IMR-90 (cell line): ENCODE results near the gene TRIM5.

Experiments
- BHLHE40 ChIP-seq: fragments of 150-350 bp; IDR thresholded peaks from 2 replicates; pipeline ENCODE4 v1.6.1; 2016; ENCODE audit warnings: mild to moderate bottlenecking, low read depth, low read length
- CEBPB ChIP-seq: IDR thresholded peaks from 2 replicates; pipeline ENCODE4 v1.6.1; 2012; ENCODE audit warnings: low read depth, low read length, improper control_type of control experiment
- CHD1 ChIP-seq: IDR thresholded peaks from 2 replicates; pipeline ENCODE4 v1.6.1; 2012; ENCODE audit warnings: low read depth, low read length, improper control_type of control experiment
- CTCF ChIP-seq: conservative IDR thresholded peaks from 2 replicates; pipeline ENCODE4 v1.5.1; 2012; ENCODE audit warnings: mild to moderate bottlenecking, low read depth, low read length, improper control_type of control experiment
- FOS ChIP-seq: fragments of 150-350 bp; IDR thresholded peaks from 2 replicates; pipeline ENCODE4 v1.6.1; 2016; ENCODE audit warnings: low read depth, low read length
- MAFK ChIP-seq: IDR thresholded peaks from 2 replicates; pipeline ENCODE4 v1.6.1; 2012; ENCODE audit warnings: low read depth, low read length, improper control_type of control experiment
- MXI1 ChIP-seq: IDR thresholded peaks from 2 replicates; pipeline ENCODE4 v1.6.1; 2012; ENCODE audit warnings: low read depth, mild to moderate bottlenecking, low read length, moderate library complexity, borderline replicate concordance
- POLR2A ChIP-seq: IDR thresholded peaks from 2 replicates; pipeline ENCODE4 v1.6.1; 2012; ENCODE audit warnings: mild to moderate bottlenecking, low read depth, low read length
- RAD21 ChIP-seq: IDR thresholded peaks from 2 replicates; pipeline ENCODE4 v1.6.1; 2012; ENCODE audit warnings: low read length, improper control_type of control experiment
- RFX5 ChIP-seq: IDR thresholded peaks from 2 replicates; pipeline ENCODE4 v1.8.0; 2012; ENCODE audit warnings: low read depth, mild to moderate bottlenecking, low read length, moderate library complexity
- SMC3 ChIP-seq: fragments of 150-350 bp; IDR thresholded peaks from 2 replicates; pipeline ENCODE4 v1.6.1; 2016; ENCODE audit warnings: low read depth, mild to moderate bottlenecking, antibody characterized with exemption, low read length, moderate library complexity
- USF2 ChIP-seq: fragments of 150-350 bp; IDR thresholded peaks from 2 replicates; pipeline ENCODE4 v1.6.1; 2017; ENCODE audit warnings: mild to moderate bottlenecking, antibody characterized with exemption, low read length, low read depth

DNA sequence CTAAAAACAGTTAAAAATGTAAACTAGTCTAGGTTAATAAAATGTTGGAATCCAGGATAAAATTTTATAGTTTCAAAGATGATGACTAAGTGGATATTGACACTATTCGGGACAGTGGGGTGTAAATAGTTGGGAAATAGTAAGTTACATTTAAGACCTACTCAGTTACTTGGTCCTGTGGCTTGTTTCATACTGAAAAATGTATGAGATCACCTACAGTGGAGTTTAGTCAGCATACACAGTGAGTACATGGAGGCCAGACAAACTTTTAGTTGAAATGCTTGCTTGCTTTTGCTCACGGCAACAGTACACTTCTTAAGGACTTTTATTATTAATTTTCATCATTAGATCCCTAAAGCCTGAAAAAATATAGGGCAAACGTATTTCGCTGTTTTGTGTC is 20.8 kb upstream of the TRIM5 start:
- no peak for TF ChIP-seq USF2
- TF ChIP-seq SMC3, result no peak
- TF ChIP-seq CTCF, result no peak
- TF ChIP-seq FOS, result no peak
- no peak for TF ChIP-seq MXI1
- TF ChIP-seq CEBPB, result 0 out of 2 replicates have a peak, but pooled peaks have one; percentile 1
- TF ChIP-seq POLR2A, result no peak
- TF ChIP-seq RFX5, result no peak
- no peak for TF ChIP-seq CHD1
- no peak for TF ChIP-seq BHLHE40
- no peak for TF ChIP-seq RAD21
- TF ChIP-seq MAFK, result no peak
